GM18868 (cell line): ENCODE results near the gene PHKA2.

Experiments used
- ATAC-seq: cut with Tn5 transposase; IDR thresholded peaks from one replicate; pipeline ENCODE4 v1.9.1; 2021; ENCODE audit warnings: mild to moderate bottlenecking, moderate library complexity; ENCODE audit not compliant: unreplicated experiment

PHKA2 gene

DNA sequence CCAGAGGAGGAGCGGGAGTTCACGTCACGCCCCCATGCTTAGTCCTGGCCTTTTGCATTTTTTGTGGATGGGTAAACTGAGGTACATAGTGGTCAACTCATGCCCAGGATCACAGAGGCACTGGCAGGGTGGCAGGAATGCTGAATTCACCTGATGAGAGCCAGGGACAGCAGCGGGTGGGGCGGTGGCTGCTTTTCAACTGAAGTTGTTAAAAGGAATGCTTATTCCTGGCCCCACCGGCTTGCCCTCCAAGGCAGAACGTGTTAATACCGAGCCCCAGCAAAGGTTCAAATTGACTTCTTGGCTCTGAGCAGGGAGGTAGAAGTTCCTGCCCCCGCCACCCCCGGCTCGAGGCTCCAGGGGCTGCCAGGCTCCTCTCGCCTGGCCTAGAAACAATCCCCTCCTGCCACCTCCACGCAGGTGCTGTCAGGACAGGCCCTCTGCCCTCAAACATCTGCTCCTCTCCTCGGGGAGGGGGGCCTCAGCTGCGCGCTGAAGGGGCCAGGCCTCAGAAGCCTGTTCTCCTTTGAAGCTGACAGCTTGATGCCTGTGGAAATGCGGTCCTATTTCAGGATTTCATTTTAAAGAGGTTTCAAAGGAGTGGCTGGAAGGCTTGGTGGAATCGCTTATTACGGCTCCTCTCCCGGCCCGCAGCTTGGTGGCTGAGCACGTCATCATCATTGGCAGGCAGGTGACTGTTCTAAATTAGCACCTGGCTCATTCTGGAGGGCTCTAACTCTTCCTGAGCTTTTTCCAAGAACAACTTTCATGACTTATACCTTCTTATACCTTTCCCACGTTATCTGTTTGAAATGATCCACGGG lies 93.0 kb downstream of the PHKA2 start:
- no peak for ATAC-seq

DNA sequence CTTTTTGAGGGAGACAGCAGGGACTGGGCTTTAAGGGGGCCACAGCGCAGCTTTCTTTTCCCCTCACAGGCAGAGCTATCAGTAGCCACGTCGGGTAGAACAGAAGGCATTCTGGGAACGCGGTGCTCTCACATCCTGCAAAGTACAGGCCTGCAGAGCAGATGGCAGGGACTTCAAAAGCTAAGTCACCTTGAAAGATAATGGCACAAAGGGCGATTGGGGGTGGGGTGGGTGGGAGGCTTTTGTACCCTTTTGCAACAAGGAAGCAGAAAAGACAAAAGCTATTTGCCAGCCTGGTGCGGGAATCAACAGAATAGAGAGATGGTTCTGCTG lies 93.9 kb downstream of the PHKA2 start:
- no peak for ATAC-seq

DNA sequence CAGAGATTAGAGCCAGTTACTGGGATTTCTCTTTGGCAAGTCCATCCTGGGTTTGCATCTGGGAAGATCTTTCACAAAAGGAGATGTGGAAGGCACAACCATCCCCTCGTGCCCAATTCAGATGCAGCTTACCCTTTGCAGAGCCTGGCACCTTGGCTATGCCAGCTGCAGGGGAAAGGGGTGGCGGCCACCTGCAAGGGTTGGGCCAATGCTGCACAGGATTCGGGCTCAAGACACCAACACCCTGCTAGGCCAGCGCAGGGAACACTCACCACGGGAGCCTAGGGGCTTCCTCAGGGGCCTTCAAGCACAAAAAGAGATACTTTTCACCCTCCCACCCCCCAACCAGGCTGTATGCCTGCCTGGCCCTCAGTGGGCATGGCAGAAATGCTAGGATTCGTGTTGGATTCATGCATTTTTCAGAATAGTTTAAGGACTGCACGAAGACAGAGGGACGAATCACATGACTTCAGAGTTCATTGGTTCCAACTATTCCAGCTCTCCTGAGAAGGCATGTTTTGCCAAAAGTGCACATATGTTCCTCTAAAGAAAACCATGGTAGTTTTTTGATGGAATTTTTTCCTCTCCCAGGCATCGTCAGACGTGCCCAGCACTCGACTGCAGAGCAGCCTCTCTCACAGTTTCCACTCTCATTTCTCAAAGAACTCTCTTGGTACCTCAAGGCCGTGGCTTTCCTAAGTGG lies 94.4 kb downstream of the PHKA2 start:
- no peak for ATAC-seq

DNA sequence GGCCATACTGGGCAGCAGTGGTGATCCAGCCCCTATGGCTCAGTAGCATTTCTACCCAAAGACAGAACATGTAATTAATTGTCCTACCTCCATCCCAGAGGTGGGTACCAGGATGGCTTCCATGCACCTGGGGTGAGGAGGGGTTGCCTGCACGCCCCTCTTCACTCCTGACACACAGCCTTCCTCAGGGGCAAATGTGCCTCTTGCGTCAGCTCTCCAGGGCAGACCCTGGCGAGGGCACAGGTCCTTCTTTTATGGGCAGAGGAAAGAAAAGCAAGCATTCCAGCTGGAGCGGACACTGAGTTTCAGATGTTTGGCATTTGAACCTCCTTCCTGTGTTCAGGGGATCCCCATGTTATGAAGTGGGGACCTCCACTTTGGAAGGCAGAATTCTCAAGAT lies 95.6 kb downstream of the PHKA2 start:
- ATAC-seq = no peak

DNA sequence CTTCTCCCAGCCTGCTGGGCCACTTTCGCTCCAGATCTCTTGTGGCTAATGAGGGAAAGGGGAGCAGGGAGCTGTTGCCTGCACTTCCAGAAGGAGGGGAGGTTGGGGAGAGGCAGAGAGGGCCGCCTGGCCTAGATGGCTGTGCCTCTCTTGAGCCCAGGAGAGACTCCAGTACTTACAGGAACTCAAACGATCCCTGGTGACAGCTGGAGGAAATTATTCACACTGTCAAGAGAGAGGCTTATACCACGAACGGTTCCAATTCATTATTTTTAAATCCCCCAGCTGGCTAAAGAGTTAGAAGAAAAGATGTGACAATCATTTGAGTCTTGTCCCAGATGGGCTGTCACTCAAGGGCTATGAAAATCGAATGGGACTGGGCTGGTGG lies 96.1 kb downstream of the PHKA2 start:
- ATAC-seq = no peak

DNA sequence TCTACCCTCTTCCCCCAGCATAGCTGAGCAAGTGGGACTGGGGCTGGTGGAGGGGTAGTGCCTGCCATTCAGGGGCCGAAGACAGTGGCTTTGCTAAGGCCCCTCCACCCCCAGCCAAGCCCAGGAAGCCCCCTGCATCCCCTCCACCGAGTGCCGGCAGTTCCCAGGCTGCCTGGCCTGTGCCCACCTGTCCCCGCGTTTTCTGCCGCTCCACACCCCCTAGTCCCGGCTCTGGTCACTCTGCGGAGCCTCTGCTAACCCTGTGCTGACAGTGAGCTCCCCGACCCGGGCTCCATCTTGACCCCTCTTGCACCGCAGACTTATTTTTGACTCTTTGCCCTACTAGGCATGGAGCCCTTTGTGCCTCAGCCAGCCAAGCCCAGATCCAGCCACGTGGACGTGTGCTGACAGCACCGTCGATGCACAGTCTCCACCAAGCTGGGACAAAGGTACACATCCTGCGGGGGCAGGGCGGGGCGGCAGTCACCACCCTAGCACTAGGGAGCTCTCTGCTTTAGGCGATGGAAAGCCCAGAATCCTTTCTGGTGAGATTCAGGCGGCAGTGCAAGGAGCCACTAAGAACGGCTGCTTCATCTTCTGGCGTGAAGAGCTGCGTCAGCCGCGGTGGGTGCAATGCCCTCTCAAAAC lies 96.6 kb downstream of the PHKA2 start:
- no peak for ATAC-seq

DNA sequence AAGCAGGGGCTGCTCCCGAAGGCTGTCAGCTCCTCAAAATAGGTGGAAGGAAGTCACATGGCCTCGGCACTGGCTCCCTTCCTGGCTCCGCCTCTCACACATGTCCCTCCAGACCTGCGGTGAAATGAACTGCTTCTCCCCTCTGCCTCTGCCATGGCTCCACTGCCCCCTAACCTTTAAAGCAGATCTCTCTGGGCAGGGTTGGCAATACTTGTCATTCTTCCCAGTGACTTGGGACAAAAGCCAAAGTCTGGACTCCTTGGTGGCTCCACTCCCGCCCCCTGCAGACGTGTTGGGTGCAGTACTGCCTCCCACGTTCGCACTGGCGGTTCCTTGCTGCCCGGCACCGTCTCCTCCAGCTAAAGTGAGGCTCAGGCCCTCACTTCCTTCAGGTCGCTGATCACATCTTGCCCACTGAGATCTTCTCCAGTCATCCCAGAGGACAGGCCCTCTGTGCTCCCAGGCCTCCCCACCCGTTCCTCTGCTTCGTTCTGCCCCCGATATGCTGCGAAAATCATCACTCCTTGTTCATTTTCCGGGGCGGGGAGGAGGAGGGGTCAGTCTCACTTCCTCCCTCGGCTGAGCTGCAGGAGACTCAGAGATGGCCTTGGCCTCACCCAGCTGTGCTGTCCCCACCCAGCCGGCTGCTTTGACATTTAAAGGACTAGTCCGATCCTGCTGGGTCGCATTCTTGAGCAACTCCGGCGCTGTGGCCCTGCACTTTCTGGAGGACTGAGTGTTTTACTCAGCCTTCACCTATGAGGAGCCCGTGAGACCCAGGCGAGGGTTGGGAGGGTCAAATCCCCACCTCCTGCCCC lies 97.4 kb downstream of the PHKA2 start:
- peak; percentile 73 for ATAC-seq

DNA sequence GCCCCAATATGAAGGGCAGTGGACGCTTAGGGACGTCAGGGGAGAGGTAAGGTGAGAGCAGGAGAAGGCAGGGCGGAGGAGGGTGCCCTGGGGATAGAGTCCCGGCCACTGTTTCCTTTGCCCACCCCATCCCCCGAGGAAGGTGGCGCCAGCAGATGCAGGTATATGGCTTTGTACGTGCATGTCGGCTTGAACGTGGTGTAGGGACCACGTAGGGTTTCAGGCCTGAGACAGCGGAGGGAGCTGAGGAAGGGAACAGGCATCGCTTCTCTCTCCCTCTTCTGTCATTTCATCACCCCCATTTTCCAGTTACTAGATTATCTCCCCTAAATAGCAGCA lies 97.9 kb downstream of the PHKA2 start:
- ATAC-seq = peak; percentile 31

DNA sequence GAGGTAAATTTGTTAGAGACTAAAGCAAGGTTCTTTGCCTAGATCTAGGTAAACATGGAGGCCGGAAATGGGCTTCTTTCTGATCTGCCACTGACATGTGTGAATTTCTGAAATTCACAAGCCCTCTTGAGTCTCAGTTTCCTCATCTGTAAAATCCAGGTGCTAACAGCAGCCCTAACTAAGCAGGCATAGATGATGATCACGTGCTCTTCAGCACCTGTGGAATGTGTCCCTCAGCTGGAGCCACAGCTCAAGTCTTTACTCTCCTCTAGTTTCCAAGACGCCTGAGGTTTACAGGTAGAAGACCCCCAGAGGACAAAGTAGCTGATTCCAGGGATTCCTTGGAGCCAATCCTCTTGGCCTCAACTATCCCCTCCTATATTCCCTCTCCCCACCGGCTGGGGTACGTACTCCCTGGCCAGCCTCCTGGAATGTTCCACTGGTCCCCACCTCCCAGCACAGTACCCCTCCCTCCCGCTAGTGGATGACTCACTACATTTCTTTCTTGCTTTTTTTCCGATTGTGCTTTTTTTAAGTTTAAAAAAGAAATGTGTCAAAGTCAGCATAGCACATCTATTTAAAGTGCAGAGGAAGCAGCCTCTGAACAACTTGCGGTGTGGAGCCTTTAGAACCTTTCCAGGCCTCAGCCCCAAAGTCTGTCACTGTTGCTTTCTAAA lies 98.4 kb downstream of the PHKA2 start:
- peak; percentile 9 for ATAC-seq

DNA sequence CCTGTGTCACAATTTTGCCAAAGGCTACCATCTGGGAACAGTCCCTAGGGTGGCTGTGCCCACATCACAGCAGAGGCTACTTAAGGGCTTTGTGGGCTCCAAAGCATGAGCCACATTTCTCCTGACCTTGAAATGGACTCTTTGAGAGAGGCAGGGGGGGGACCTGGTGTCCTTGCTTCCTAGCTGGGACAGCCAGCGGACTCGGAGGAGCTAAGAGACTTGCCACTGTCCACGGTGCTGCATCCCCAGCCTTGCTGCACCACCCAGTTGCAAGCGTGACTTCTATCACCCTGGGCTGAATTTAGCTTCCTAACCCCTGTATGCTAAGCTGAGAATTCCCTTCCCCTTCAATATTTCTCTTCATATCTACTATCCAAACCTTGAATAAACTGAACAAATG lies 99.0 kb downstream of the PHKA2 start:
- ATAC-seq = no peak

DNA sequence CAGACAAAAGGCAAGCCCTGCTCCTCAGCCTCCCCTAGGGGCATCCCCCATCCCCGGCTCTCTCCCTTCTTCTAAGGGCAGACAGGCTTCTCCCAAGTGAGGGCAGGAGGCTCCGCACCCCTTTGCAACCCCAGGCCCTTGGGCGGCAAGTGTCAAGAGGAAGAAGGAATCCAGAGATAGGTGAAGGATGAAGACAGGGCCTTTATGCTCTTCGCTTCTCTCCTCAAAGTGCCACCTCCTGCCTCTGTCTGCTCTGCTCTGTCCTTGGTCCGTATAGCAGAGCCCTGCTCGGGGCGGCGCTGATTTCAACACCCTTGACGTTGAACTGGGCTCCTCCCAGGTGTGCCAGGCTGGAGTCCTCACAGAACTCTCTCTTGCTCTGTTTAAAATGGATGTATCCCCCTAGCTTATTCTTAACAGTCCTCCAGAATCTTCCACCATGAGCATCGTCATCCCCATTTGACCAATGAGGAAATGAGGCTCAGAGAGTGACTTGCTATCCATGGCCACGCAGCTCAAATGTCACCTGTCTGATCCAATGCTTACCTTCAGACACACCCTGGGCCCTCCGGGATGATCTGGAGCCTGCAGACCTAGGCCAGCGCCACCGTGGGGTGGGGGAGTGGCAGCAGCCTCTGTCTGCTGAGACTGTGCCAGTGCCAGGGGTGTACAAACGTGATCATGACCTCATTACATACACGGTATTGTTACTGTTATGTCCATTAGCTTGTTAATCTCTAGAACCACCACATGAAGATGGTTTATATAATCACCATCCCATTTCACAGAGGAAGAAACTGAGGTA lies 99.8 kb downstream of the PHKA2 start:
- ATAC-seq = no peak

DNA sequence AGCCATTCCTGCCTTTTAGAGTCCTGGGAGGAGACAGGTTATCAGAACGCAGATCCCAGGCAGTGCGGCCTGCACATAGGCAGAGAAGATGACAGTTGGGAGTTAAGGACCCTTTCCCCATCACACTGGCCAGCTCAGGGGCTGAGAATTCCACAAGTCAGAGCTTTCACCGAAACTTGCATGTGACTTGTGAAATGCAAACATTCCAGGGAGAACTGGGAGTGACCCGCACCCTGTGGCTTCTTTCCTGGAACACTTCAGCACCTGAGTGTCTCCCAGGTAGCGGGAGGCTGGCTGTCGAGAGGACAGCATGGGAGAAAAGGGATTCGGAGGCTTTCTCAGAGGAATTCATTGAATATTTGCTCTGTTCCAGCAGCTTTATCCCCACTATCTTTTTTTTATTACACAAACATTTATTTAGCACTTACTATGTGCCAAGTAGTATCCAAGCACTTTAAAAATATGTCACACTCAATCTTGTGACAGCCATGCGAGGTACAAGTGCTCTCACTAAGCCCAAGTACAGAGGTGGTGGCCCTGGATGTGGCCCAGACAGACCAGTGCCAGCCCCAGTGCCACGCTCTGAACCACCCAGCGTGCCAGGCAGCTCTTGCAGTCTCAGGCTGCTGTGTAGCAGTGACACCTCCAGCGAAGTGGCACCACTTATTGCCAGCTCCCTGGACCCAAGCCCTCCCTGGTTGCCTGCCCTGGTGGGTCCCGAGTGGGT lies 100.5 kb downstream of the PHKA2 start:
- no peak for ATAC-seq

DNA sequence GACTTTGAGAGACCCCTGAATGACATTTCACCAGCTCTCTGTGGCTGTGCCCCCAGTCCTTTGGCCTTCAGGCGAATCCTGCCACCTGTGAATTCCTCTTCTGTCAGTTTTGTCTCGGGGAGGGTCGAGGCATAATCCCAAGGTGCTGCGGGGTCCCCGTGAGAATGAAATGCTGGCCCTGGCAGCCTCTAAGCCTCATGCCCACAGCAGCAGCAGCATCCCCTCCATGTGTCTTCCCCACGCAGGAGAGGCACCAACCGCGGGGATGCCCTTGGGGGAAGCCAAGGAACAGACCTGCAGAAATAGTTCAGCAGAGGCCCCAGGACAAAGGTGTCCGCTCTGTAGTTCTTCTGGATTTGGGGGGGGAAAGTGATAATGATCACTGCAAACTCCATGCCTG lies 104.8 kb downstream of the PHKA2 start:
- no peak for ATAC-seq

DNA sequence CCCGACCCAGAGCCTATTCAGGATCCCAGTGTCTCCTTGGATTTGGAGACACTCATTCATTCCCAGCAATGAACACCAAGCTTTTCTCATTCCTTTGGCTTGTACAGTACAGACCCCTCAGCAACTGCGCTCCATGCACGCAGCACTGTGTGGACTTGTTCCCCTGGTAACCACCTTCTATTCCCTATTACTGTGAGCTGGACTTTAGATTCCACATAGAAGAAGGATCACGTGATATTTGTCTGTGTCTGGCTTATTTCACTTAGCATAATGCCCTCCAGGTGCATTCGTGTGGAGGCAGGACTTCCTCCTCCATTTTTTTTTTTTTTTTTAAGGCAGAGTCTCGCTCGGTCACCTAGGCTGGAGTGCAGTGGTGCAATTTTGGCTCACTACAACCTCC lies 106.4 kb downstream of the PHKA2 start:
- no peak for ATAC-seq

DNA sequence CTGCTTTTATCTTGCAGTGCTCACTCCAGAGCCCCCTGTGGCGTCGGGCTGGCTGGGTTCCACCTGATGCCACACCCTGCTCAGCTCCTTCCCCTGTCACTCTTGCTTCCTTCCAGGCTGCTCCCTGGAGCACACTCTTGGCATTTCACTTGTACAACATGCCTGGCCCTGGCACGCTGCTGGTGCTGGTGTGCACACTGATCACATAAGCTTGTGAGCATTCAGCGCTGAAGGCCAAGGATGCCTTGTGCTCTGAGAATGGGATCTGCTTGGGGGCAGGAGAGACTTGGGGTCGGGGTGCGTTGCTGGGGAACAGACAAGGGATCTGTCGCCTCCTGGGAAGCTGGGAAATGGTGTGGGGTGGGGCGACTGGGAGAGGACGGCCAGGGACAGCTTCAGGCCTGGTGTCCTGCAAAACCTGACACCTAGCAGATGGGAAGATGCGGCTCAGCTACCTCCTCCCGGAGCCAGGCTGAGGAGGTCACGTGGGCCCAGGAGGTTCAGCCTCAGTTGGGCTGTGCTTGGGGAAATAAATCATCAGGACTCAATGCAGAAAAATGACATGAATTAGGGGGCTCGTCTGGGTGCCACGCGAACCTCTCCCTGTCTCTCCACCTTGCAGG lies 108.5 kb downstream of the PHKA2 start:
- no peak for ATAC-seq

DNA sequence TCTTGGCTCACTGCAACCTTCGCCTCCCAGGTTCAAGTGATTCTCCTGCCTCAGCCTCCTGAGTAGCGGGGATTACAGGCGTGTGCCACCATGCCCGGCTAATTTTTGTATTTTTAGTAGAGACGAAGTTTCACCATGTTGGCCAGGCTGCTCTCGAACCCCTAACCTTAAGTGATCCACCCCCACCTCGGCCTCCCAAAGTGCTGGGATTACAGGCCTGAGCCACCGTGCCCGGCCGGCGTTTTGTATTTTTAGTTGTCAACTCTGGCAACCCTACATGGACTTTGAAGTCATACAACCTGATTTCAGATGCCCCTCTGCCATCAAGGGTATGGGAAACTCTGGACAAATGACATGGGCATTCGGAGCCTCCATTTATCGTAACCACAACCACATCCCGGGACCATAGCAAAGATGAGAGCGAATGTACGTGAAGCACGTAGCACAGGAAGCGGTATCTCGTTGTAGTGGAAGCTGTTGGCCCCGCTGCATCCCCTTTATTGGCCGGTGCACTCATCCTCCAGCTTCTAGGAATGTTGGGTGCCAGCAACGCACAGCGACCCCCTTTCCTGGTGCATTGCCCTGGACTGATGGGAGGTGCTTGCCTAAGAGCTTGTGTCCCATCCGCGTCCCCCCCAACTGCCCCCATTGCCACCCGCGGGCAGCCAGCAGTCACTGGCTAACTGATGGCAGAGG lies 109.2 kb downstream of the PHKA2 start:
- no peak for ATAC-seq

DNA sequence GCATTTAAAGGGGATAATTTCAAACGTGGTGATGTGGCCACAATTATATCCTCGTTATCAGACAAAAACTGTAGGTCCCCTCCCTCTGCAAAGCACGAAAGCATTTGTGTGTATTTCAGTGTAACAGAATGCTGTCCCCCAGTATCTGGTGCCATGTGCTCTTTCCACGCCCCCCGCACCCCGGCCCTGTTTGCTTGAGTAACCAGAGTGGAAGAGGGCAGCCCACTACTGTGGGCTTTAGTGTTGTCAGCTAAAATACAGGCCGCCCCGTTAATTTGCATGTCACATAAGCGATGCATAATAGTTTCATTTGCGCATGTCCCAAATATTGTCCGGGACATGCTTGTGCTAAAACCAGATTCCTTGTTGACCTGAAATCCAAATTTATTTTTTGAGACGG lies 110.1 kb downstream of the PHKA2 start:
- no peak for ATAC-seq

DNA sequence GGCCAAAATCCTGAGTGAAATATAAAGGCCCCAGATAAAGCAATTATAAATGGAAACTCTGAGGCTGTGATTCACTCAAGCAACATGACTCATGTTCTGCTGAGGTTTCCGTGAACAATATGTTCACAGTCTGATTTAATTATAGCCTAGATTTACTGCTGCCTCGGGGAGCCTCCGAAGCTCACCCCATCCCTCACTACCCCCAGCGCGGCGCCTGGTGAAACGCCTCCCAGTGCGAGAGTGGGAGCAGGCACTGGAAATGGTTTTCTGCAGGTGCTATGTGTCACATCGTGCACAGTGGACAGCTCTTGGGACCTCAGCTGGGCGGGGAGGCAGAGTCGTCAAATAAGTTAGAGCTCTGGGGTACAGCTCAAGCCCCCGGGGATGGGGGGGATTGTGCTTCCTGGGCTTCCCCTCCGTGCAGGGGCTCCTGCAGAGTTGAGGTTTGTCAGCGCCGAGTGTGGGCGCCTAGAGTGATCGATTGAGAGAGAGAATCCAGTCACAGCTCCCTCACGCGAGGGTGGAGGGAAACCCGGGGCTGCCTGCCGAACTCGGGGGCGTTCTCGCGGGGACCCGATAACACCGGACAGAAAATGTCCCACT lies 110.6 kb downstream of the PHKA2 start:
- no peak for ATAC-seq
